WI38 (cell line): ENCODE data around the gene CEP20.

Experiments used
- H3K4me3 ChIP-seq: 2 replicates; pipeline ENCODE4 v1.5.1; 2011; ENCODE audit warnings: low read depth, mild to moderate bottlenecking, control low read depth, low read length
- TF ChIP-seq, protein P1 (sequence below): IDR thresholded peaks from 2 replicates; pipeline ENCODE4 v1.5.1; 2012; ENCODE audit warnings: low read depth, mild to moderate bottlenecking, control low read depth, low read length

Gene CEP20

DNA sequence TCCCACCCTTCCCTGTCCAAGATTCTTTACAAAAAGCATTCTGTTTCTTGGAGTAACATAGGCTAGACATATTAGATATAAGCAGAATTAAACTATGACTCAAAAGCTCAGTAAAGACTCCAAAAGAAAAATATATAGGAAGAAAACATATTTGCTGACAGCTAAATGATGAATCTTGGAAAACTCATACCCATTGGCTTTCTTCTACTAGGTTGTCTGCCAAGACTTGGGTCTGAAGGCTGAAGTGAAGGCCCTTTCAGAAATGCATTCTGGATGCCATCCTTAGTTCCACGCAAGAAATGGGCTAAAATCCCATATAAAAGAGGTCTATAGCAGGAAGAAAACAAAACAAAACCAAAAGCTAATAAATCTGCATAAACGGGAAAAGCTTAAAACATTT, 15.1 kb downstream of the CEP20 start:
- TF ChIP-seq, protein P1, sequence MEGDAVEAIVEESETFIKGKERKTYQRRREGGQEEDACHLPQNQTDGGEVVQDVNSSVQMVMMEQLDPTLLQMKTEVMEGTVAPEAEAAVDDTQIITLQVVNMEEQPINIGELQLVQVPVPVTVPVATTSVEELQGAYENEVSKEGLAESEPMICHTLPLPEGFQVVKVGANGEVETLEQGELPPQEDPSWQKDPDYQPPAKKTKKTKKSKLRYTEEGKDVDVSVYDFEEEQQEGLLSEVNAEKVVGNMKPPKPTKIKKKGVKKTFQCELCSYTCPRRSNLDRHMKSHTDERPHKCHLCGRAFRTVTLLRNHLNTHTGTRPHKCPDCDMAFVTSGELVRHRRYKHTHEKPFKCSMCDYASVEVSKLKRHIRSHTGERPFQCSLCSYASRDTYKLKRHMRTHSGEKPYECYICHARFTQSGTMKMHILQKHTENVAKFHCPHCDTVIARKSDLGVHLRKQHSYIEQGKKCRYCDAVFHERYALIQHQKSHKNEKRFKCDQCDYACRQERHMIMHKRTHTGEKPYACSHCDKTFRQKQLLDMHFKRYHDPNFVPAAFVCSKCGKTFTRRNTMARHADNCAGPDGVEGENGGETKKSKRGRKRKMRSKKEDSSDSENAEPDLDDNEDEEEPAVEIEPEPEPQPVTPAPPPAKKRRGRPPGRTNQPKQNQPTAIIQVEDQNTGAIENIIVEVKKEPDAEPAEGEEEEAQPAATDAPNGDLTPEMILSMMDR, result no peak
- no peak overlapping the region for H3K4me3 ChIP-seq

DNA sequence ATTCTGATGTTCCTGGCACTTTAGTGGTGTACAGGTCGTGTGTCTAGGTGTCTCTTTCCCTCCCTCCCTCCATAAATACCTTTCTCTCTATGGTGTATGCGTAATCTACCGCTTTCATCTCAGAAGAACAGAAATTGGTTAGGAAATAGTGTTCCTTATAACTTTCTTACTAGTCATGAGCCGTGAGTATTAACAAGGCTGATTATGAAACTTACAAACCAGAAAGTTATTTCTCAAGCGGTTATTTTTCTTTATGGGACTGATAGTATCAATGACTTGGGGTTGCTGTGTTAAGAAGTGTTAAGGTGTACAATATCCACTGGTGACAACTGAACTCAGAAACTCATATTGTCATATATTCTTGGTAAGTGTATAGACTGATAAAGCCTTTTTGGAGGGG, 18.4 kb downstream of the CEP20 start:
- TF ChIP-seq, protein P1, result no peak
- H3K4me3 ChIP-seq, result no peak overlapping the region

DNA sequence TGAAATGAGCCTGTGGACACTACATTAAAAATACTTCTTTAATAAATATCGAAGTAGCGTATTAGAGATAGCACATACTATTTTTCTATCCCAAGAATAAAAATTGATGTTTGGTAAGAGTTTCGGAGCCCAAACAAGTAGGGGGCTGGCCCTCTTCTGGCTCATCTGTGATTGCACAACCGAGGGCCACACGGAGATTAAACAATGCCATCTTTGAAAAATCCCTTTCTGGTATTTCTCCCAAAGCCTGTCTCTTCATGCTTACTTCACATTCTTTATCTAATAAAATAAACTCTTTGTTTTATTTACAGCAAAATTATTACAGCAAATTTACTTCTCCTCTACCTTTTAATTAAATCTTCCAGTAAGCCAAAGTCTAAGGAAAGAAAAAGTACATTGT, 22.0 kb downstream of the CEP20 start:
- TF ChIP-seq, protein P1, result no peak

DNA sequence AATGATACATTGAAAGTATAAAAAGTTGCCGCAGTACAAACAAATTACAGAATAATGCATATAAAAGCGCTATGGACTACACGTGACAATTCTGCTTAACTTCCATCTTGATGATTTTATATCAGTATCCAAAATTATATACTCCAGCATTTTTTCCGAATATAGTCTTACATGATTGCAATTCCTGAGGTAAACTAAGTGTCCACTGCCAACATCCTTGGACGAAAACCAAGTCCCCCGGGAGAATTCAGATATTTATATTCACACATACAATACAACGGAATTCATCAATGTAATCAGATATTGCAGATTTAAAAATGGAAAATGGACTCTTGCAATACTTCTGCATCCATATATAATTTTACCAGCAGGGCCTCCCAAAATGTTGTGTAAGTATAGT, 22.7 kb downstream of the CEP20 start:
- H3K4me3 ChIP-seq, result no peak overlapping the region
- TF ChIP-seq, protein P1, result no peak

More for the DNA sequence above, 22.0 kb downstream of the CEP20 start:
- no peak overlapping the region for H3K4me3 ChIP-seq

DNA sequence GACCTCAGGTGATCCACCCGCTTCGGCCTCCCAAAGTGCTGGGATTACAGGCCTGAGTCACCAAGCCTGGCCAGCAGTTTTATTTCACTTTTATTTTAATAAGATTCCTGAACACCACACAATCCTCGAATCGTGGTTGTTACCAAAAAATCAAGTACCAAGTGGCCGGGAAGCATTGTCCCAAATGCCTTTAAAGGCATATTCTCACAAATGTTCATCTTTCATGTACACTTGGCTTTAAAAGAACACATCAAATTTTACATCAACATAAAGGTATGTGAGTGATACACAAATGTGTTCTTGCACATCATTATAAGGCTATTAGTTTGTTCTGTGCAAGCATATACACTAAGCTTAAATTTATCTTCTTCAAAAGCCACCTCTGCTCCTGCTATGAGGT, 23.5 kb downstream of the CEP20 start:
- no peak overlapping the region for H3K4me3 ChIP-seq
- TF ChIP-seq, protein P1, result no peak

DNA sequence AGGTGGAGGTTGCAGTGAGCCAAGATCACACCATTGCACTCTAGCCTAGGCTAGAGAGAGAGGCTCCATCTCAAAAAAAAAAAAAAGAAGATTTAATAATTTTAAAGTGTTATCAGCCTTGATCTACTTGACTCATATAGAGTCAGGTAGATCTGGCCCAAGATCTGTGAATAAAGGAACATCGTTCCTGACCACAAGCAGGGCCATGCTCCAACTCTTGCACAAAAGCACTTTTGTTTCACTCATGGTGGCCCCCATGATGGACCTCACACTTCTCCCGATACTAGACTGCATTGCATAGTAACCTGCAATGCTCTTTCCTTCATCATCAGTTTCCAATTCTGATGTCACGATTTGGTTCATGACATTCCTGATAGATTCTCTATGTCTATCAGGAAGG, 26.4 kb downstream of the CEP20 start:
- TF ChIP-seq, protein P1, result no peak

DNA sequence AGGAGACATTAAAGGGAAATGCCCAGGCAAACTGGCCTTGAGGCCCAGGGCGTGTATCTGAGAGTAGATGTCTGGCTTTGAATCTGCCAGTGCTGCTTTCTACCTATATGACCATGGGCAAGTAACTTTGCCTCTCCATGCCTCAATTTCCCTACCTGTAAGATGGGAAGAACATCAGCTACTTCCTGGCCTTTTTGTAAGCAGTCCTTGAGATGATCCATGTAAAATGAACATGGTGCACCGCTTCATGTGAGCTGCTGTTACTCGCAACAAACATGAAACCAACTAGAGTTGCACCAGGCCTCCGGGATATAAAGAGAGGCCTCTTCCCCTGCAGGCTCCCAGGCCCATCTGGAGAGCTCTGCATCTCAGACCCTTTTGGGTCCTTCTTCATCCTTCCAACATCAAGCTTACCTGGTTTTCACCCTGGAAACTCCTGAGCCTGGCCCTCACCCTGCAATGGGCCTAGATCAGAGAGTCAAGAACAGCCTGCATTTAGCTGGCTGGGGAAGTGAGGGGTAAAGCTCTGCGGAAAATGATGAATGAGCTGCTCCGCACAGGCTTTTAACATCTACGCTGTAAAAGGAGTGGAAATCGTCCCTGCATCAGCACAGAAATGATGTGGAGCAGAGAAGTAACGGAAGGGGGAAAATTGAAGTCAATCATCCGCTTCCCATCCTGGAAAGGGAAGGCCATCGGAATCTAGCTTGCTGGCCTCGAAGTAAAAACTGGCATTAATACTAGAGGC, 29.3 kb downstream of the CEP20 start:
- H3K4me3 ChIP-seq, result no peak overlapping the region
- TF ChIP-seq, protein P1, result no peak

More for the DNA sequence above, 26.4 kb downstream of the CEP20 start:
- no peak overlapping the region for H3K4me3 ChIP-seq
